Caco-2 (cell line): ENCODE results near the gene MEGF9. TPM values are rescaled to one million over a fixed set of nuclear protein-coding genes. Genes with fewer than 3 reads are reported as not detected.

ENCODE experiments used
- BruUV-seq: library from RNA; stranded (reverse); fragments of 400-500 nt; replicated peaks from 2 replicates; lab custom pipeline; 2021; lab: Mats Ljungman, UMichigan
- CTCF ChIA-PET: fragments of 300-600 bp; sonication (Branson Sonifier 250); formaldehyde crosslinking; loops from one replicate; lab custom pipeline; 2022; ENCODE audit warnings: antibody characterized with exemption; lab: Charles Lee
- POLR2A ChIA-PET: fragments of 300-600 bp; sonication (Branson Sonifier 250); formaldehyde crosslinking; loops from one replicate; lab custom pipeline; 2022; ENCODE audit warnings: antibody characterized with exemption; lab: Charles Lee
- DNase-seq, 2 experiments: peaks; one replicate each; pipeline versions ENCODE4 v3.0.0 to v3.0.0-alpha.2; 2020 to 2022
- H3K27me3 ChIP-seq: replicated peaks from 2 replicates; pipeline ENCODE4 v1.6.0; 2011; ENCODE audit warnings: low read length; ENCODE audit not compliant: control insufficient read depth, insufficient read depth
- H3K36me3 ChIP-seq: 2 replicates; pipeline ENCODE4 v1.5.1; 2011; ENCODE audit warnings: low read length; ENCODE audit not compliant: control insufficient read depth, insufficient read depth
- H3K4me1 ChIP-seq: fragments of 250-450 bp; sonication (Bioruptor Pico); 2 replicates; pipeline ENCODE4 v1.5.1; 2020; ENCODE audit warnings: mild to moderate bottlenecking
- H3K4me3 ChIP-seq: 2 replicates; pipeline ENCODE4 v1.5.1; 2011; ENCODE audit warnings: low read depth, mild to moderate bottlenecking, control low read depth, low read length
- H3K9me3 ChIP-seq: fragments of 250-450 bp; sonication (Bioruptor Pico); 2 replicates; pipeline ENCODE4 v1.5.1; 2020; ENCODE audit warnings: mild to moderate bottlenecking, moderate library complexity
- H3K27ac Mint-ChIP-seq: one replicate; pipeline ENCODE4 v1.8.0; 2022; ENCODE audit warnings: mixed read lengths; ENCODE audit not compliant: unreplicated experiment
- H3K27me3 Mint-ChIP-seq: one replicate; pipeline ENCODE4 v1.8.0; 2022; ENCODE audit warnings: mixed read lengths; ENCODE audit not compliant: insufficient read depth, unreplicated experiment
- H3K36me3 Mint-ChIP-seq: one replicate; pipeline ENCODE4 v1.8.0; 2022; ENCODE audit warnings: mild to moderate bottlenecking, mixed read lengths; ENCODE audit not compliant: insufficient read depth, unreplicated experiment
- H3K4me1 Mint-ChIP-seq: one replicate; pipeline ENCODE4 v1.8.0; 2022; ENCODE audit warnings: low read depth, mixed read lengths; ENCODE audit not compliant: unreplicated experiment
- H3K4me3 Mint-ChIP-seq: one replicate; pipeline ENCODE4 v1.8.0; 2022; ENCODE audit warnings: mild to moderate bottlenecking, moderate library complexity, mixed read lengths; ENCODE audit not compliant: unreplicated experiment
- H3K9me3 Mint-ChIP-seq: one replicate; pipeline ENCODE4 v1.8.0; 2022; ENCODE audit warnings: mixed read lengths; ENCODE audit not compliant: unreplicated experiment
- CTCF ChIP-seq, 2 experiments: fragments of 200-600 bp in 1 of 2; IDR thresholded peaks; 1 replicate in 1 of 2; 2 replicates in 1 of 2; pipeline versions ENCODE4 v1.5.1 to v1.8.0; 2011 to 2022; ENCODE audit warnings: antibody characterized with exemption in 1 of 2, control low read depth in 1 of 2, inconsistent platforms in 1 of 2, low read depth in 1 of 2, low read length in 1 of 2, mild to moderate bottlenecking in 1 of 2, moderate library complexity in 1 of 2; ENCODE audit not compliant: insufficient read depth in 1 of 2, severe bottlenecking in 1 of 2, unreplicated experiment in 1 of 2
- intact Hi-C: fragments of 100-400 bp; cut with micrococcal nuclease; formaldehyde crosslinking; loops from one replicate; pipeline ENCODE4 v1.10.0; 2022; ENCODE audit not compliant: unreplicated experiment
- total RNA-seq: library from RNA; stranded (reverse); gene quantifications from 2 replicates; pipeline ENCODE4 v1.2.3, GENCODE V29; 2022

MEGF9 gene
- total RNA-seq, 1 experiment from 2014 or later = 2.9 TPM

DNA sequence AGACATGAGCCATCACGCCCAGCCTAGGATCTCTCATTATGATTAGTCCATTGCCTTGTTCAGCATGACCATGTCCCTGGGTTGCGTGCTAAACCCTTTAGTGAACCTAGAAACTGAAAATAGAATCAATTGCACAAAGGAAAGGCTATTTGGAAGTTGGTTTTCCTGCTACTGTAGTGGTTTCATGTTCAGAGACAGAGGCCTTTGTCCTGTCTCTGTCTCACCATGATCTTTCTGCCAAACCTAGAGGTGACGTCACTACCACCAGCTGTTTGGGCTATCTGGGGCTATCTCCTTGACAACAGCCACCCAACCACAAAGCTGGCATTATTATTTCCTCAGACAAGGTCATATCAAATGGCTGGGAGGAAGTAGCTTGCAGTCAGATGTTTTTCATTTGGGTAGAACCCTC is 130.3 kb downstream of the MEGF9 start:
- Mint-ChIP-seq H3K36me3 (peaks cover 16% of the 10 kb centered on the region), H3K27me3 (no peaks in the 10 kb centered on the region), H3K27ac (no peak overlapping the region), H3K9me3 (no peaks in the 10 kb centered on the region), H3K4me1 (peaks cover 2% of the 10 kb centered on the region), H3K4me3 (no peak overlapping the region)
- Histone ChIP-seq H3K36me3 (no peaks in the 10 kb centered on the region; the same call in 1 of the 2 replicates), H3K4me3 (no peak overlapping the region), H3K4me1 (peaks cover 6% of the 10 kb centered on the region), H3K9me3 (no peaks in the 10 kb centered on the region), H3K27me3 (no peaks in the 10 kb centered on the region)
- CTCF ChIA-PET = no interaction called here
- DNase-seq = no peak
- intact Hi-C loops = no loop called here
- no TSS peak for BruUV-seq
- no peak for TF ChIP-seq CTCF (IDR thresholded peaks at IDR 0.05; ENCODE audit: insufficient read depth in 1 of 2, low read depth in 1 of 2, low read length in 1 of 2, severe bottlenecking in 1 of 2, unreplicated experiment in 1 of 2)
- POLR2A ChIA-PET = no interaction called here

- peaks cover 9% of the 10 kb centered on the region for H3K36me3 Mint-ChIP-seq
- H3K9me3 Mint-ChIP-seq = no peaks in the 10 kb centered on the region
- BruUV-seq = no TSS peak
- Histone ChIP-seq H3K36me3 (no peaks in the 10 kb centered on the region; the same call in none of the 2 replicates), H3K4me1 (peaks cover 10% of the 10 kb centered on the region), H3K27me3 (no peaks in the 10 kb centered on the region), H3K9me3 (no peaks in the 10 kb centered on the region), H3K4me3 (peak within 1 kb of the TSS; percentile 95)
- DNase-seq = peak; percentile 94 to 97
- H3K4me1 Mint-ChIP-seq = peaks cover 13% of the 10 kb centered on the region
- peak within 1 kb of the TSS; percentile 89 for H3K27ac Mint-ChIP-seq
- intact Hi-C loops = no loop called here
- no peak for TF ChIP-seq CTCF (IDR thresholded peaks at IDR 0.05; ENCODE audit: insufficient read depth in 1 of 2, low read depth in 1 of 2, low read length in 1 of 2, severe bottlenecking in 1 of 2, unreplicated experiment in 1 of 2)
- POLR2A ChIA-PET = no interaction called here
- CTCF ChIA-PET = no interaction called here
- no peaks in the 10 kb centered on the region for H3K27me3 Mint-ChIP-seq
- peak within 1 kb of the TSS; percentile 83 for H3K4me3 Mint-ChIP-seq
Observed at GRCh38 chr9:120580051-120580896, 134.0 kb downstream of the MEGF9 start, which contains the start of gene CDK5RAP2. Gene CDK5RAP2 (minus strand): TSS chr9:120580167. CDS start chr9:120579978, 189 bp downstream.

GRCh38 chr9:120579139-120580050 is 134.9 kb downstream of the MEGF9 start:
- H3K9me3 ChIP-seq = no peaks in the 10 kb centered on the region
- Mint-ChIP-seq H3K4me3 (peak overlapping the region; percentile 83), H3K4me1 (peaks cover 14% of the 10 kb centered on the region), H3K27me3 (no peaks in the 10 kb centered on the region), H3K36me3 (peaks cover 9% of the 10 kb centered on the region), H3K27ac (peak overlapping the region; percentile 89), H3K9me3 (no peaks in the 10 kb centered on the region)
- peak overlapping the region; percentile 95 for H3K4me3 ChIP-seq
- TF ChIP-seq CTCF (IDR thresholded peaks at IDR 0.05; ENCODE audit: insufficient read depth in 1 of 2, low read depth in 1 of 2, low read length in 1 of 2, severe bottlenecking in 1 of 2, unreplicated experiment in 1 of 2) = no peak
- ChIA-PET POLR2A (no interaction called here), CTCF (no interaction called here)
- H3K27me3 ChIP-seq = no peaks in the 10 kb centered on the region
- peak in 1 of 2 experiments; percentile 45 for DNase-seq
- BruUV-seq = TSS peak; percentile 48
- H3K4me1 ChIP-seq = peaks cover 10% of the 10 kb centered on the region
- H3K36me3 ChIP-seq = no peaks in the 10 kb centered on the region; the same call in none of the 2 replicates
- intact Hi-C loops = no loop called here
